ENCODE measurements around the gene FRMD6. TPM values are rescaled to one million over a fixed set of nuclear protein-coding genes. Genes with fewer than 3 reads are reported as not detected.

The FRMD6 gene
- total RNA-seq (2014; rRNA removed; shearing (Covaris generic)), result 47.9 and 53.1 TPM in 2 replicates

DNA sequence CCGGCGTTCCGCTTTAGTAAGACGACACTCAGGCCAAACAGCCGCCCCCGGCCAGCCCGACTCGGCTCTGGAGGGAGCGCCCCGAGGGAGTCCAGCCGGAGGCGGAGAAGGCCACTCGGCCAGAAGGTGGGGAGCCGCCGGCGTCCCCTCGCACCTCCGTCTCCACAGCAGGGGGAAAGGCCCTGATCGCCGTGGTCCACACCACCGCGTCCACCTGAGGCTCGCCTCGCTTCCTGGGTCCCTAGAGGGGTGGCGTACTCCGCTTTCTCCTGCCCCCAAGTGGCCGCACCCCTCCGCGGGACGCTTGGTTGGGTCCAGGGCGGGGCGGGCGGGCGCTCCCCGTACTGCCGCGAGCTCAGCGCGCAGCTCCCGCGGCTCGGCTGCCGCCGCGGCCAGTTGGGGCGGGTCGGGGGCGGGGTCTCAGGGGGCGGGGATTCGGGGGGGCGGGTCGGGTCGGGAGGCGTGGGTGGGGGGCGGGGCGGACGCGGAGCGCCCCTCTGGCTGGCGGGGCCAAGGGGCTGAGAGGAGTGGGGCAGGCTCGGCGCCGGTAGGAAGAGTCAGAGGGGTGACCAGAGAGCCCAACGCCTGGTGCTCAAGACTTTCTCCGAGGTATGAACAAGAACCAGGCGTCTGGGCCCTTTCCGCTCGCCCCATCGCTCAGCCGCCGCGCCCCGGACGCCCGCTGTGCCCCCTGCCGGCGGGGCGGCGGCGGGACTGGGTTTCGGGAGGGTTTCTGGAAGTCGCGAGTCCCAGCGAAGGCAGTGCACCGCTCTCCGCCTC, at the start of gene FRMD6:
FRMD6 (plus strand) TSS at position 523 of the 780 bp plus-strand sequence. CDS start 37,927 bp downstream, outside the sequence.
- peak; percentile 63 for DNase-seq (ENCODE audit: low spot score)

DNA sequence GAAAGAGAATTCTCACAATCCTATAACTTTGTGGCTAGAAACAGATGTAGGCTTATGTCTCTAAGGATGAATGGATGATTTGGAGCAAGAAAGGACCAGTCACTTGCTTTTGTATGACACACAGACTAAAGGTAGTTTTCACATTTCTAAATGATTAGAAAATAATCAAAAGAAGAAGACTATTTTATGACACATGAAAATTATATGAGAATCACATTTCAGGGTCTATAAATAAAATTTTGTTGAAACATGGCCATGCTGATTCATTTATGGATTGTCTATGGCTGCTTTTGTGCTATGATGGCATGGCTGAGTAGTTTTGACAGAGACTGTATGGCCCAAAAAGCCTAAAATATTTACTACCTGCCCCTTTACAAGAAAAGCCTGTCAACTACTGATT, 49.4 kb upstream of the FRMD6 start:
- DNase-seq (ENCODE audit: low spot score), result no peak

DNA sequence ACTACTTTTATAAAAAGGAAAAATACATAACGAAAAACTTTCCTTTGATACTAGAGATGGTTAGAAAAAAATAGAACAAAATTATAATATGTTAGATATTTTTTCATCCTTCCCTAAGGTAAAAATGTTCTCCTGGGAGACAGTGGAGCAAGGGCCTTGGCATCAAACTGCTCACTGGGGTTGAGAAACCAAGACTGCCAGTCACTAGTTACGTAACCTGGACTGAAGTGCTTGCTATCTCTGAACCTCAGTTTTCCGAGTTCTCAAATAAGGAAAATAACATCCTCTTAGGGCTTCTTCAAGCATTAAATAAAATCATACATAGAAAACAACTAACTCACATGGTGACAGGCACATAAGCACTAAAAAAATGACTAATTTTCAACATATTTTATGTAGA, 48.2 kb upstream of the FRMD6 start:
- no peak for DNase-seq (ENCODE audit: low spot score)

DNA sequence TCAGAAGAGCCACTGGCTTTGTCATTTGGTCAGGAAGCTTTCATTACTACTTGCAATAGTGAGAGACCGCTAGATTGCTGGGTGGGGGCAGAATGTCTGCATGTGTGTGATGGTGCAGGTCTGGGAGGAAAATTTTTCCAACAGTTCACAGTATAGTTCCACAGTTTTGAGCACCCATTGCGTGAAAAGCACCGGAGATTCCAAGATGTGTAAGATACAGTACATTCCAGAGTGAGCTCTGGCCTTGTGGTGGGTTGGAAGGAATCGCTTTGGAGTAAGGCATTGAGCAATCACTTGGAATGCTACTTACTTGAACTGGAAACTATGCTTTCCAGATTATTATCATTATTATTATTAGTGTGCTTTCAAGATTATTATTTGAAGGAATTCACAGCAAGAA, 47.6 kb upstream of the FRMD6 start:
- no peak for DNase-seq (ENCODE audit: low spot score)

DNA sequence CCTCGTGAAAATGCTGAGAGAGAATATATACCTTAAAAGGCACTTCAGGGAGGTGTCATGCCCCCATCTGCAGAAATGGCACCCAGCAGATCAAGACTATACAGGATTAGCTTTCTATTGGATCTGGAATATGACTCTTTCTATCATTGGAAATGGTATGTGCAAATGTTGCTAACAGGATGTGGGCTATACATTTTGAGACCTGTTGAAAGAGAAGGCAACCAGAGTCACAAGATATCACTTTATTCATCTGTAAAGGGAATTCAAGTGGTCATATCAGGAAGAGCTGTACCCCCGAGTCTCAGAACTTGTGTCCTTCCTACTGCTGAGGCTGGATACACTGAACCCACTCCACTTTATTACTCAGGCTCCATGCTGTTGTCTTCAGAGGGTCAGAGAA, 46.1 kb upstream of the FRMD6 start:
- DNase-seq (ENCODE audit: low spot score), result no peak

DNA sequence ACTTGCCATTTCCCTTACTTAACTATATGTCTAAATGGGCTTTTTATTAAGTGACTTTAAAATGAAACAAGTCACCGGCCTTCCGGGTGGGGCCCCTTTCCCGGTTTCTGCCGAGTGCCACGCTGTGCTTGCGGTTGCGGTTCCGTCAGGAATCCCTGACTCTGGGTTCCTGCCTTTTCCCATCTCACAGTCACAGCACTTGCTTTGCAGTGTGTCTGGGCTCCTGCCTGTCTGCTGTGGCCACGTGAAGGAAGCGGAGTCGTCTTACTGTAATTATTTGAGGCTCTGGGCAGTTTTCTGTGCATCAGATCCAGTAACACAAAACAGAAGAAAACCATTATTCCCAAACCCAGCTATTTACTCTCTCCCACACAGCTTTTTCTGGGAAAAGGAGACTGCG, 44.0 kb upstream of the FRMD6 start:
- DNase-seq (ENCODE audit: low spot score), result no peak

DNA sequence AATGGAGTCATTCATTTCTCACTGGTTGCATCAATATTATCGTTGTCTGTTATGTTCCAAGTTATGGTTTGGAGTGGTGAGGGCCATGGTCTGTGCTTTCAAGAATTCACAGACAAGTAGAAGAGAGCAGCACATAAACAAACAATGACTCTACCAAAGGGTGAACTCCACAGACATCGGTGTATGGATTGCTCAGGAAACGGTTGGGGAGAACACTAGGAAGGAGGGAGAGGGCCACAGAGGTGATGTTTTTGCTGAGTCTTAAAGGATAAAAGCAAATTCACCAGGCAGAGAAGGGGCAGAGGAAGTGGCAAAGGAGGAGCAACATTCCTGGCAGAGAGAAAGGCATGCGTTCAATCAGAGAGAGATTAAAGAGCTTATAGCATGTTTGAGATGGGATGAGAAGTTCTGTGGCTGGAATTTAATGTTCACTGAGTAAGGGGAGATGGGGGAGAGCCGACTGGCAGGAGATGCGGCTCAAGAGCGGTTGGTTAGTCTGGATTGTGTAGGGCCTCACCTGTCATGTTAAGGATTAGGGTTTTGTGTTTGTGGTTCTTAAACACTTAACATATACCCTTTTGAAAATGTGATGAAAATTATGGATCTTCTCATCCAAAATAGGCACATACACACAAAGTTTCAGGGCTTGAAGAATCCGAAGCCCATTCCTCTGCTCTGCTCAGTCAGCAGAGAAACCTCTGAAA, 42.3 kb upstream of the FRMD6 start:
- DNase-seq (ENCODE audit: low spot score), result no peak

DNA sequence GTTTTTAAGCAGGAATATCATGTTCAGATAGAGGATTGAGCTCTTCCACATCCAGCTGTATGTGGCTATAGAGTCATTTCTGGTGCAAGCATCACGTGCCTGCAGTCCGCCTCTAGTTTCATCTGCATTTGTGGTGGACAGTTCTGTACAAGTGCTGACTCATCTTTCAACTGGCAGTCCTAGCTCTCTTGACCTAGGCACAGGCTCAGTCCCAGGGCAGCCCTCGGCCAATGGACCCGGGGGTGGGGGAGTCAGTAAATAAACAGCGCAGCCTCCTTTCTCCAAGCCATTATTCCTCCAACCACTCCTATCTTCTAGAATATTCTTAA, 41.8 kb upstream of the FRMD6 start:
- DNase-seq (ENCODE audit: low spot score), result no peak

DNA sequence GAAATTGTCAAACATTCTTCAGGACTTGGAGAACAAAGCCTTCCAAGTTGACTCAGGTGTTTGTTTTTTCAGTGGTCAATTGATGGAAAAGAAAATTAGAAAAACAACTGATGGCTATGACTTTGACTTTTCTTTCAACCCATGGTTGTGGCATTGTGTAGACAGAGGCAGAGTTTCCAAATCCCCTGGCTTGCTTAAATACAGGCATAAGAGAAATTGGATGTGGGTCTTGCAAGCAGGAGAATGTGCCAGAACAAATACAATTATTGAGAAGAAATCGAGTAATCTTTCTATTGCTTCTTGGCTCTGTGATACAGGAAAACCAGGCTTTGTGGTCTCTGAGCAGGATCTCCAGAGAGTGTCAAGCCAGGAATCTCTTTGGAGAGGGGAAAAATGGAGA, 40.9 kb upstream of the FRMD6 start:
- DNase-seq (ENCODE audit: low spot score), result no peak

DNA sequence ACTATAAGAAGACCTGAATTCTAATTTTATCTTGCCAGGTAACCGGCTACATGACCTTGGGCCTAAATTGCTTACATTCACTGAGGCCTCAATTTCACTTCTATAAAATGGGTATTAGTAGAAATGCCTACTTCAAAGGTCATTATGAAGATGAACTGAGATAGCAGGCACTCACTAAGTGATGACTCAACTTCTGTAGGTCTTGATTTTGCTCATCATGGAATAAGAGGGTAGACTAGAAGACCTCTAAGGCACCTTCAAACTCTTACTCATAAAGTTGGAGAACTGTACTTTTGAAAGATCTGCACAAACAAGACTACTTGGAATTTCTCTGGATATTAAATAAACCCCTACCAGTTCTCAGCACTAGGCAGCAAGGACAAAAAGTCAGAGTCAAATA, 39.3 kb upstream of the FRMD6 start:
- DNase-seq (ENCODE audit: low spot score), result no peak

DNA sequence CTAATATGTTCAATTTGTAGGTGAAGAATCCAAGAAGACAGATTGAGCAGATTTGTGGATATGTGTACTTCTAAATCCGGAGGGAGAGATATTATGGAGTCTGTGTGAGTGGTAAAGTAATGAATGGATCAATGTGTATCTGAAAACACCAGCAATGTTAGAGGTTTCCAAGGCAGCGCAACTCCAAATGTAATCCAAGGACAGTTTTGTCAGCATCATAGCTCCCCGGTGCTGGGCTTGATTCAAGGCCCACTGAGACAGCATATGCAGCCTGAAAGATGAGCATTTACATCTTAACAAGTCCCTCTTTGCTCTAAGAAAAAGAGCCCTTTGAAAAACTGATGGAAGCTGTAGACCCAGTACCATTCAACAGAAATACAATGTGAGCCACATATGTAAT, 38.3 kb upstream of the FRMD6 start:
- no peak for DNase-seq (ENCODE audit: low spot score)

DNA sequence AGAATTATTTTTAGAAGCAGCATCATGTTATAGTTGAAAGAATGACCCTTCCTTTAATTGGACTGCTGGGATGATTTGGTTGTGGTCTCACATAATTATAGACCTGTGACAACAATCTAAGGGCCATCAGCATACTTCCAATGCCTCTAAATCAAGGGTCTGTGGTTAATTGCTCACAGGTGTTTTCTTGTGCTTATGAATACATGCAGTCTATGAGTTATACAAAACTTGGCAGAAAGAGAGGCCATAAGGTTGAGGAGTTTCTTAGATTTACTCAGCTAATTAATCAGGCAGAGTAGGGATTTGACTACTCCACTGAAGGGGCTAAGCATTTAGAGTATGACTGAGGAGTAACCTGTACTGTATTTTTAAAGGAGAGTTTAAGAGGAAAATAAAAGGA, 37.0 kb upstream of the FRMD6 start:
- peak; percentile 27 for DNase-seq (ENCODE audit: low spot score)

DNA sequence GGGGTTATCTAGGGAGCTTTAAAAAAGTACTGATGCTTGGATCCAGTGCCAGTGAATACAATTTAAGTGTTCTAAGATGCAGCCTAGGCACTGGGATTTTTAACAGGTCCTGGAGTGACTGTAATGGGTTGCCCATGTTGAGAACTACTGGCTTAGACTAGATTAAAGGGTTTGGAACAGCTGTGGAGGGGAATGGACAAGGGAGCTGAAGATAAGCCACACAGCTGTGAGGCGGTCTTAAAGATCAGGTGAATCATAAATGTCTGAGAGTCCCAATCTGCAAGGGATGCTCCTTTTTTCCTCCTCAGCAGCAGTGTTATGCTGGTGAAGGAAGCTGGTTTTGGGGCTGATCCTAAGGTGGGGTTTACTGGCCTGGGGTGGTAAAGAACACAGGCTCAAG, 35.5 kb upstream of the FRMD6 start:
- no peak for DNase-seq (ENCODE audit: low spot score)

DNA sequence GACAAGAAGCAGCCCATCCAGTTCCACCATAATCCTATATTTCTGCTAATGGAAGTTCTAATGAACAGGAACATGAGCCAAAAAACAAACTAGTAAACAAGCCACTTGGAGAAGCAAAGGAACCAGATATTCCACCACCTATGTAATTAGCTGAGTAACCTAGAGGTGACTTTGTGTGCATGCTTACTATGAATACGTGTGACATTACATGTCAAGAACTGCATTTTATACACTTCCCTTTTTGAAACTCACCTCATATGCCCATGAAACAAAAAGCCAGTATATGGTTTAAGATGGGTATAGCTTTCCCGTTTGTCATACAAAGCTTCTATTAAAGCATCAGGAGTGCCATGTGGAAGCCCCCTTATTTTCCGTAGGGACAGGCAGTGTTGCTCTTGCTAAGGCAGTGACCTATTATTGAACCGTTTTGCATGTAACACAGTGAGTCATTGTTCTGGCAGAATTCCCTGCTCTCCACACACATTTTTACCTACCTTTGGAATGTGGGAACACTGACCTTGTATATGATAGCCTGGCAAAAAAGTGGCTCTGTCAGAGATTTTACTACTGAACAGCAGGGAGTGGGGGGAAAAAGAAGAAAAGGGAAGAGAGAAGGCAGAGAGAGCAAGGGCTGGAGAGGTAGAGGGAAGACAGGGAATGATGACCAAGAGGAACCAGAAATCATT, 34.8 kb upstream of the FRMD6 start:
- peak; percentile 81 for DNase-seq (ENCODE audit: low spot score)

DNA sequence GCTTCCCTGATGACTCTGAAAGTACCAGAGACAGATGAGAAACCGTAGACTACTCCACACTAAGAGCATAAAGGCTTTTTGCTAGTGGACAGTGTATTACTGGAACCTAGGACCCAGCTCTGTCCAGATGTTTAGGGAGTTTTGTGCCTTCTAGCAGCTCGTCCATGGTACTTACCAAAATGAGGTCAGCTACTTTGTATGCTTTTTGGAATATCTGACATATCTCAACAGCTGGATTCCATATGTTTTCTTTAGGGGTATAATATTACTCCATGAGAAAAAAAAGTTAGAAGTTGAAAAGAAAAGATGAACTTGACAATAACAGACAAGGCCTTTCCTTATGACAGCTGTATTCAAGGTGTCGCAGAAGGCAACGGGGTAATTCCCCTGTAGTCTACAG, 32.1 kb upstream of the FRMD6 start:
- DNase-seq (ENCODE audit: low spot score), result no peak

DNA sequence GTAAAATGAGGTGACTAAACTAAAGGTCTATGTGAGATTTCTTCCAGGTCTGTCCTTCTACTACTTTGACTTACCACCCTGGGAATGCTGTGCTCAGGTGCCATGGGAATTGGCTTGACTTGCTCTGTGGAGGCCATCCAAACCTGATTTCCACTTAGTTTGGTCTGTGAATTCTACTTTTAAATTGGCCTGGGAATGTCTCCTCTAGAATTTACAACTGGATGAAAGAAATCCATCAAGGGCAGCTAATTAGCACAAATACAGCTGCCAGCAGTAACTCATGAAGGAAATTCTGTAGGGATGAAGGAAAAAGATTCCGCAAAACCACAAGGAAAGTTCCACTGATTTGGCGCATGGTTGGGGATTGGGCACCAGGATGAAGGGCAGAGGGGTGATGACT, 31.7 kb upstream of the FRMD6 start:
- peak; percentile 53 for DNase-seq (ENCODE audit: low spot score)

DNA sequence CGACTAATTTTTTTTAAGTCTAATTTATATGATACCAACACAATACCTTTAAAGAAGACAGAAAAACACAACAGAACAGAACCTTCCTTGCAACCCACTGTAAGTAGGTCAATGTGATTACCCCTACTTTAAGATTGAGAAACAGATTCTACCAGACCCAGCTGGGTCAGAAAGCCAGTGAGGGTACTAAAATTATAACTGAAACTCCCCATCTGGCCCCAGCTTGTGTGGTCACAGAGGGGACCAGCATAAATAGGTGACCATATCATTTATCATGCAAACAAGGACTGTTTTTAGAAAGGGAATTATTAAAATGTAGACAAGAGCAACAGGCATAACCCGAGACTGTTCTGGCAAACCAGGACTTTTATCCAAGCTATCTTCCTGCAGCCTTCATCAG, 30.1 kb upstream of the FRMD6 start:
- DNase-seq (ENCODE audit: low spot score), result no peak

DNA sequence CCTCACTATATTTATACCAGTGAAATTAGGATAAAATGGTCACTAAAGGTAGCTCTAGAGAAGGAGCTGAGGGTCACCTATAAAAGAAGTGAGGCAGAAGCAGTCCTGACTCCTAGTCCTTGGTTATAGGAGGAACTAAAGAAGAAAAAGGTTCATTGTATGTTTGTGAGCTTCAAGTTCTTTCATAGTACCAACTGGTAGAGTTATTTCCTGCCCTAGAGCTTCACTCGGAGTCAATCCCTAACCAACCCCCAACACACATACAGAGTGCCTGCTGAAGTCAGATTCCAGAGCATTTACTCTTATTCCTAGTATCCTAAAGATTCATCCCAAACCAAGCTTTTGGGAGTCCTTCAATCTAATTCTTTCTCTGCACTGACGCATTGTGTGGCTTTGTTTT, 29.3 kb upstream of the FRMD6 start:
- DNase-seq (ENCODE audit: low spot score), result no peak

DNA sequence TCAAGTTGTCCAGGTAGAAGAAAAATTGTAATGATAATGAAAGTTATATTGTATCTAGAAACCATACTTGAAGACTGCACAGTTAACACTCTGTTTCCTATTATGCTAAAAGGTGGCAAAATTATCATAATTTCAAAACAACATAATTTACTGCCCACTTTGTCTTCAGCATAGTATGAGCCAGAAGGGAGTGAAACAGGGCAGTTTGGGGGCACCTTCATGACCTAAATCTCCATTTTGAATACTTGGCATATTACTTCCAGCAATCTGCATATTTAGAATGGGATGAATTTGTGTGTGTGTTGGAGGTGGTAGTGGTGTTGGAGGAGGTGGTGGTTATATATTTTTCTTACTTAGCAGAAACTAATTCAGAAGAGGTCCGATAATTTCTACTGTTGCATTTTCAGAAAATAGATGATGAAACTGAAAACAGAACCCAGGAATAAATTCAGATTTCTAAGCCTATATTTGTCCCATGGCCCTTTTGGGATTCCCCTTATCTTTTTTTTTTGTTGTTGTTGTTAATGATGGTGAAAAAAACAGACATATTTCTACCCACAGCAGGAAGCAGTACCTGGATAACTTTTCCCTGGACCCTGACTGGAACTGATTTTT, 26.6 kb upstream of the FRMD6 start:
- no peak for DNase-seq (ENCODE audit: low spot score)

DNA sequence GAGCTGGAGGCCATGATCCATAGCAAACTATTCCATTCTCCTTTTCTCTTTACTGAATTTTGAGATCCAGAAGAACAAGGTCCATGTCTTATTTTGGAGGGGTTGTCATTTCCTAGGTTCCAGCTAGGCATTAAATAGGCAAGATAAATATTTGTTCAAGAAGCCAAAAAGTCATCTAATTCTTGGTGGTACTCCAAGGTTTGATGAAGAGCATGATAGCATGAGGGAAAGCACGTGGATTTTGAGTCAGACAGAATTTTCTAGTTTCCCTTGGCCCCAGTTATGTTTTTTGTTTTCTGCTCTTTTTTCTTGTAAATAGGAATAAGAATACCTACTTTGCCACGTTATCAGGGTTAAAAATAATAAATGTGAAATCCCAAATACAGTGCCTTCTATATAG, 25.5 kb upstream of the FRMD6 start:
- no peak for DNase-seq (ENCODE audit: low spot score)

DNA sequence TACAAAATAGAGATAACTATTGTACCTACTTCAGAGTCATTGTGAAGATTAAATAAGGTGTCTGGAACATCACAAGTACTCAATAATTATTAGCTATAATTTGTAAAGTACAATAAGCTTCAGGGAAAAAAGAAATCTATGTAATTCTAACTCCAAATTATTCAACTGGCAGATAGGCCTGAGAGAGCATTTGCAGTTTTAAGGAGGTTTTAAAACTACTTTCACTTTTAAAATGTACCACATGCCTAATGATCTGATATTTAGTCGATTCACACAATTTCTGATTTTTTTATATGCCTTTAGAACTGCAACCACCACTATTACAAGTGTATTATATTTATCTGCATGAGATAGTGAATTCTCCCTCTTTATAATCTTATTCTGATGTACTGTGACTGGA, 24.9 kb upstream of the FRMD6 start:
- DNase-seq (ENCODE audit: low spot score), result no peak

DNA sequence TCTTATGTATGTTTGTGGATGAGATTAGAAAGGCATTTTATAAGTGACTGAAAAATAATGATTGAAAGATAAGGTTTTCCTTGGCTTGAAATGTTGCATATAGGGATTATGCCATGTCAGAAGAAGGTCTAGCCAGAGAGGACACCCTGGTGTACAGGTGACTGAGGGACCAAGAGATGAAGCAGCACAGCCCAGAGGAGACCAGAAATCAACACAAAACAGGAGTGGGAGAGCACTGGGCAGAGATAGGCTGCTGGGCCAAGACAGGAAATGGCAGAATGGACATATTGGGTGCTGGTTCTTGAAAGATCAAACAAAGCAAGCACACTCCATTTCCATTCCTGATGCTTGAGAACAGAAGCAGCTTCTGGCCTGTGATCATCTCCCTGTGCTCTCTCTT, 24.4 kb upstream of the FRMD6 start:
- no peak for DNase-seq (ENCODE audit: low spot score)

DNA sequence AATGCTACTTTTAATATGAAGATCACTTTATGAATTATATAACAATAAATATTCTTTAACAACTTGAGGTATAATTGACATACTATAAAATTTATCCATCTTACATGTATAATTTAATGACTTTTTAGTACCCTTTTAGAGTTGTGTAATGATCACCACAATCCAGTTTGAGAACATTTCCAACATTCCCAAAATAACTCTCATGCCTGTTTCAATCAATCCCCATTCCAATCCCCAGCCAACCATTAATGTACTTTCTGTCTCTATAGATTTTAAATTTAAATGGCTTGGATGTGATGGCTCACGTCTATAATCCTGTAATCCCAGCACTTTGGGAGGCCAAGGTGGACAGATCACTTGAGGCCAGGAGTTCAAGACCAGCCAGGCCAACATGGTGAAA, 23.5 kb upstream of the FRMD6 start:
- DNase-seq (ENCODE audit: low spot score), result no peak

All from A172 (cell line).